Measurements from ENCODE around the gene CISH. TPM values are rescaled to one million over a fixed set of nuclear protein-coding genes. Genes with fewer than 3 reads are reported as not detected.

Gene CISH
- total RNA-seq, 1 donor from 2014 or later: 2.6 TPM

GRCh38 chr3:50582083-50582482, 29.5 kb downstream of the CISH start:
- H3K27ac Mint-ChIP-seq (ENCODE audit: unreplicated experiment): no peak overlapping the region
- peaks cover 6% of the 10 kb centered on the region for H3K27me3 Mint-ChIP-seq (ENCODE audit: unreplicated experiment)
- TF ChIP-seq, protein P1, sequence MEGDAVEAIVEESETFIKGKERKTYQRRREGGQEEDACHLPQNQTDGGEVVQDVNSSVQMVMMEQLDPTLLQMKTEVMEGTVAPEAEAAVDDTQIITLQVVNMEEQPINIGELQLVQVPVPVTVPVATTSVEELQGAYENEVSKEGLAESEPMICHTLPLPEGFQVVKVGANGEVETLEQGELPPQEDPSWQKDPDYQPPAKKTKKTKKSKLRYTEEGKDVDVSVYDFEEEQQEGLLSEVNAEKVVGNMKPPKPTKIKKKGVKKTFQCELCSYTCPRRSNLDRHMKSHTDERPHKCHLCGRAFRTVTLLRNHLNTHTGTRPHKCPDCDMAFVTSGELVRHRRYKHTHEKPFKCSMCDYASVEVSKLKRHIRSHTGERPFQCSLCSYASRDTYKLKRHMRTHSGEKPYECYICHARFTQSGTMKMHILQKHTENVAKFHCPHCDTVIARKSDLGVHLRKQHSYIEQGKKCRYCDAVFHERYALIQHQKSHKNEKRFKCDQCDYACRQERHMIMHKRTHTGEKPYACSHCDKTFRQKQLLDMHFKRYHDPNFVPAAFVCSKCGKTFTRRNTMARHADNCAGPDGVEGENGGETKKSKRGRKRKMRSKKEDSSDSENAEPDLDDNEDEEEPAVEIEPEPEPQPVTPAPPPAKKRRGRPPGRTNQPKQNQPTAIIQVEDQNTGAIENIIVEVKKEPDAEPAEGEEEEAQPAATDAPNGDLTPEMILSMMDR (IDR thresholded peaks at IDR 0.05; ENCODE audit: unreplicated experiment): no peak
- H3K4me3 Mint-ChIP-seq (ENCODE audit: unreplicated experiment): no peak overlapping the region
- peaks cover 7% of the 10 kb centered on the region for H3K4me1 Mint-ChIP-seq (ENCODE audit: unreplicated experiment)
- no peak for DNase-seq (ENCODE audit: low spot score)
- no peaks in the 10 kb centered on the region for H3K9me3 Mint-ChIP-seq (ENCODE audit: unreplicated experiment)
- peaks cover 10% of the 10 kb centered on the region for H3K36me3 Mint-ChIP-seq (ENCODE audit: low read depth, unreplicated experiment)

DNA sequence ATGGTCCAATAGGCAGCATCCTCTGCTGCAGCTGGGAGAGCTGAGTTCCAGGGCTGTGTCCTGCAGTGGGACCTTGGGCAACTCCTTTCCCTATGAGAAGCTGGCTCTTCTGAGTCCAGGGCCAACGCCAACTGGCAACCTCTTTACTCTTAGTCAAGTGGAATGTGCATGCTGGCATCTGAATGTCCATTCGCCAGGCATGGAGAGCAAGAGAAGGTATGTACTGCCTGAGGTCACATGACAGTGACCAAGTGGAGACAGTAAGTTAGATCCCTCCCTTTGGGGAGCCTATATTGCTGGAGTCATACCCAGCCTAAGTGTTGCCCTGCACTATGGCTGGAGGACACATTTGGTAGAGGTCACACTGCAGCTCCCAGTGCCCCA, 30.1 kb downstream of the CISH start:
- Mint-ChIP-seq H3K27me3 (ENCODE audit: unreplicated experiment) (peaks cover 6% of the 10 kb centered on the region), H3K36me3 (ENCODE audit: low read depth, unreplicated experiment) (peaks cover 10% of the 10 kb centered on the region), H3K4me3 (ENCODE audit: unreplicated experiment) (no peak overlapping the region), H3K4me1 (ENCODE audit: unreplicated experiment) (peaks cover 7% of the 10 kb centered on the region), H3K9me3 (ENCODE audit: unreplicated experiment) (no peaks in the 10 kb centered on the region), H3K27ac (ENCODE audit: unreplicated experiment) (no peak overlapping the region)
- DNase-seq (ENCODE audit: low spot score): no peak
- TF ChIP-seq, protein P1 (IDR thresholded peaks at IDR 0.05; ENCODE audit: unreplicated experiment): no peak

GRCh38 chr3:50580683-50581458, 30.7 kb downstream of the CISH start:
- Mint-ChIP-seq H3K9me3 (ENCODE audit: unreplicated experiment) (no peaks in the 10 kb centered on the region), H3K36me3 (ENCODE audit: low read depth, unreplicated experiment) (peaks cover 10% of the 10 kb centered on the region), H3K27me3 (ENCODE audit: unreplicated experiment) (peaks cover 6% of the 10 kb centered on the region), H3K4me3 (ENCODE audit: unreplicated experiment) (no peak overlapping the region), H3K4me1 (ENCODE audit: unreplicated experiment) (peaks cover 7% of the 10 kb centered on the region), H3K27ac (ENCODE audit: unreplicated experiment) (no peak overlapping the region)
- TF ChIP-seq, protein P1 (IDR thresholded peaks at IDR 0.05; ENCODE audit: unreplicated experiment): peak; percentile 27
- no peak for DNase-seq (ENCODE audit: low spot score)

- no peaks in the 10 kb centered on the region for H3K9me3 Mint-ChIP-seq (ENCODE audit: unreplicated experiment)
- no peak for DNase-seq (ENCODE audit: low spot score)
- H3K4me1 Mint-ChIP-seq (ENCODE audit: unreplicated experiment): no peaks in the 10 kb centered on the region
- TF ChIP-seq, protein P1 (IDR thresholded peaks at IDR 0.05; ENCODE audit: unreplicated experiment): no peak
- no peak overlapping the region for H3K27ac Mint-ChIP-seq (ENCODE audit: unreplicated experiment)
- H3K27me3 Mint-ChIP-seq (ENCODE audit: unreplicated experiment): peaks cover 4% of the 10 kb centered on the region
- no peak overlapping the region for H3K4me3 Mint-ChIP-seq (ENCODE audit: unreplicated experiment)
- peaks cover 3% of the 10 kb centered on the region for H3K36me3 Mint-ChIP-seq (ENCODE audit: low read depth, unreplicated experiment)
Observed at GRCh38 chr3:50577348-50577747, 34.2 kb downstream of the CISH start.

DNA sequence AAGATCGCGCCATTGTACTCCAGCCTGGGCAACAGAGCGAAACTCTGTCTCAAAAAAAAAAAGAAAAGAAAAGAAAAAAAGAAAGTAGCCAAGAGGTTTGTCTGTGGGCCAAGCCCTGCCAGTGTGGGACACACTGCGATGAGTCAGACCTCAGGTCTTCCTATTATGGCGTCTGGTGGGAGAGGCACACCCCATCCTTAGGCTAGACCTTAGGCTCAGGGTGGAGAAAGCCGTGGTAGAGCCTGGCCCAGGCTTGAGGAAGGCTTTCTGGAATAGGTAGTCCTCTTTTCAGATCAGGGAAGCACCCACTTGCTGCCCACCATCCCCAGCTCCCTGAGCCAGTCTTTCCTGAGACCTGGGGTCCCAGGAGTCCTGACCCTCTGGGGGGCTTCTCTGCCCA, 36.2 kb downstream of the CISH start:
- DNase-seq (ENCODE audit: low spot score): no peak
- peaks cover 12% of the 10 kb centered on the region for H3K4me1 Mint-ChIP-seq (ENCODE audit: unreplicated experiment)
- peaks cover 7% of the 10 kb centered on the region for H3K36me3 Mint-ChIP-seq (ENCODE audit: low read depth, unreplicated experiment)
- H3K27me3 Mint-ChIP-seq (ENCODE audit: unreplicated experiment): peaks cover 8% of the 10 kb centered on the region
- TF ChIP-seq, protein P1 (IDR thresholded peaks at IDR 0.05; ENCODE audit: unreplicated experiment): no peak
- H3K27ac Mint-ChIP-seq (ENCODE audit: unreplicated experiment): no peak overlapping the region
- H3K4me3 Mint-ChIP-seq (ENCODE audit: unreplicated experiment): no peak overlapping the region
- H3K9me3 Mint-ChIP-seq (ENCODE audit: unreplicated experiment): no peaks in the 10 kb centered on the region
